Aortic smooth muscle cell (primary cell): ENCODE data around the gene SEC23A. TPM values are rescaled to one million over a fixed set of nuclear protein-coding genes. Genes with fewer than 3 reads are reported as not detected.

ENCODE experiments used
- total RNA-seq: library from RNA; depleted of rRNA; stranded (reverse); fragments of >200 nt; gene quantifications from 2 replicates; pipeline ENCODE4 v1.2.3, GENCODE V29; 2014

SEC23A gene
- 413 and 437 TPM in 2 replicates for total RNA-seq

DNA sequence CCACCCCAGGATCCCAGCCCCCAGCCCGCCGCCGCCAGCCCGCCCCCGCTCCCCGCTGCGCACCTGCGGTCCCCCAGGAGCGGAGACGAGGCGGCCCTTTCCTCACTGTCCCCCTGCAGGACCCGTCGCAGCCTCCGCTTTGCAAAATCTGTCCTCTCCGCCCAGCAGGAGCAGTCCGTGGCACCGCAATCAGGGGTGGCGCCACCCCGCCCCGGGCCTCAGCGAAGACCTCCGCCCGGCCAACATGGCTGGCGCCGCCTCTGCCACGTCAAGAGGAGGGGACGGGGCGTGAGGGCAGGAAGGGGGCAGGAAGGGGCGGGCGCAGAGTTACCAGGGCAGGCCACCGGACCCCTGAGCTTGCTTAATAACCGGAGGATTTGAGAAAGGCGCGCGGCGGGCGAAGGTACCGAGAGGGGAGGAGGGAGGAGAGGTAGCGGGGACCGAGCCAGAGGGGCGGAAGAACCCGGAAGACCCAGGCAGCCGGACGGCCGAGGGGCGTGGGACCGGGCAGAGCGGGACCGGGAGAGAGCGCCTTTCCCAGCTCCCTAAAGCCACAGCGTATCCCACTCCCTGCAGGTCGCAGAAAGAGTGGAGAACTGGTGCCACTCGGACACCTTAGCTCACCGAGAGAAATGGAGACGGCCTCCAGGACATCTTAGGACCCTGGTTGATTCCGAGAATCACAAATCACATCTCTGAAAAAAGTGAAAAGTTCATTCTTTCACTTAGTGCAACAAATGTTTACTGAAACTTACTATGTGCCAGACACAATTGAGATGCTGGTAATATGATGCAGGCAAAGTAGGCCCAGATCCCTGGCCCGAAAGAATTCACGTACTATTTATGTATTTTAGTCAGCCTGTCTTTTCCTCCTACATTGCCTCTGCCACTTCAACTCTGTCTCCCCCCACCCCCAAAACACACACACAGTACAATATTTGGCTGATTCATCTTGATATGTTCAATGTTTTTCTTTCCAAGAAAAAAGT, at the start of gene SEC23A:
Gene SEC23A, minus strand, starts transcription at position 267 of the 989 bp plus-strand sequence. CDS start 7,117 bp downstream, outside the sequence.

GRCh38 chr14:39114073-39114838, 11.2 kb upstream of the SEC23A start, which contains the start of gene GEMIN2:
Gene GEMIN2 (plus strand): TSS chr14:39114323. CDS start chr14:39114339, 16 bp downstream.

Other genes with a start within 250 kb of the SEC23A start
- 15.0 and 19.2 TPM in 2 replicates for gene GEMIN2, start 11.1 kb upstream of the SEC23A start, total RNA-seq
- gene TRAPPC6B, start 67.1 kb upstream of the SEC23A start, total RNA-seq: 32.1 and 34.2 TPM in 2 replicates
- gene PNN, start 72.0 kb upstream of the SEC23A start, total RNA-seq: 17.2 and 20.6 TPM in 2 replicates
- gene MIA2, start 130.7 kb upstream of the SEC23A start, total RNA-seq: 9.4 and 13.7 TPM in 2 replicates